ENCODE data around the gene NFYC.

- TF ChIP-seq POLR2A (IDR thresholded peaks at IDR 0.05) (peak; percentile 76), CTCF (IDR thresholded peaks at IDR 0.05) (peak in 1 of 3 donors; percentile 26)
Measured at GRCh38 chr1:40691538-40692428, at the start of gene NFYC.

Data from breast epithelium (tissue), 3 donors.